GM19395 (cell line): ENCODE measurements around the gene PRIMPOL.

Experiments used
- ATAC-seq: cut with Tn5 transposase; IDR thresholded peaks from one replicate; pipeline ENCODE4 v1.9.1; 2021; ENCODE audit warnings: mild to moderate bottlenecking, moderate library complexity; ENCODE audit not compliant: unreplicated experiment

The PRIMPOL gene

DNA sequence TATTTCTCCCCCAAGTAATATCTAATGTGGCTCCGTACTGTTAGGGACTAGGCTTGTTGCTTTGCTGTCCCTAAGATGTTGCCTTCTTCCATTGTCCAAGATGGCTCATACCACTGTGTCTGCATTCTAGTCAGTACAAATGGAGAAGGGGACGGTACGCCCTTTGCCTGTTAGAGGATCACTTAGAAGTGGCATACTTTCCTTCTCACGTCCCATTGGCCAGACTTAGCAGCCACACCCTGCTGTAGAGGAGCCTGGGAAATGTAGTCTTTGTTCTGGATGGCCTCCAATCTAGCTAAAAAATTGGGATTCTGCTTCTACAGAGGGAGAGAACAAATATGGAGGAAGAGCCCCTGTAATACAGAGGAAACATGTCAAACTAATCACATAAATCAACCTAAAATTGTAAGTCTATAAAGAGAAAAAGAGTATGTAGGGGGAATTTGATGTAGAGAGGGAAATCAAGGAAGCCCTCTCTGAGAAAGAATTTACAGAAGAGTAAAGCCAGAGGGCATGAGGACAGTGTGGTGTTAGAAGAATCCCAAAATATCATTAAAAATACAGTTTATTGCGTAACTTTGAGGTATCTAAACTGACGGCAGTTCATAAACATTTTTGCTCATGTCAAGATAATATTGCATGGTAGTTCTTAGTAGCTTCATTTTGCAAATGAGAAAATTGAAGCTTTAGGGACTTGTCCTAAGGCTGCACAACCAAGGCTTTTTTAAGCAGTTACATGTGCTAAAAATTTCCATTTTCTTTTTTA lies 15.1 kb downstream of the PRIMPOL start:
- no peak for ATAC-seq

- ATAC-seq: no peak
These were observed 17.1 kb downstream of the PRIMPOL start for GRCh38 chr4:184666670-184667069.

GRCh38 chr4:184668096-184668495 lies 18.6 kb downstream of the PRIMPOL start:
- ATAC-seq: no peak

- no peak for ATAC-seq
These were observed 19.1 kb downstream of the PRIMPOL start for GRCh38 chr4:184668511-184669114.

GRCh38 chr4:184669251-184669650 lies 19.7 kb downstream of the PRIMPOL start:
- no peak for ATAC-seq

DNA sequence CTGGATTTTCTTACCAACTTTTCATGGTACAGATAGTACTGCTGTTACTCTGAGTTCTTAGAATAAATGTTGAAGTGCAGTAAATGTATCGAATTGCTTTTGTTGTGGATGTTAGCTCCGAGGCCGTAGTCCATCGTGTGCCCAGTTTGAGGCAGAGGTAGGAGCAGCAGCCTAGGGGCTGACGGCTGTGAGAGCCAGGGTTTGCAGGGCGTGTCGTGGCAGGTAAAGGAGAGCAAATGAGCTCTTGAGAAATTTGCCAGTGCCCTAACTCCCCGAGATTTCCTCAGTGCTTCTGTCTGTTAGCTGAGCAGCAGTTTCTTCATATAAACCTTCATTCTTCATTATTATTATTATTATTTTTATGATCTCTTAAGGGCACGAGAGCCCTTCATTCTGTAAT lies 21.6 kb downstream of the PRIMPOL start:
- no peak for ATAC-seq

DNA sequence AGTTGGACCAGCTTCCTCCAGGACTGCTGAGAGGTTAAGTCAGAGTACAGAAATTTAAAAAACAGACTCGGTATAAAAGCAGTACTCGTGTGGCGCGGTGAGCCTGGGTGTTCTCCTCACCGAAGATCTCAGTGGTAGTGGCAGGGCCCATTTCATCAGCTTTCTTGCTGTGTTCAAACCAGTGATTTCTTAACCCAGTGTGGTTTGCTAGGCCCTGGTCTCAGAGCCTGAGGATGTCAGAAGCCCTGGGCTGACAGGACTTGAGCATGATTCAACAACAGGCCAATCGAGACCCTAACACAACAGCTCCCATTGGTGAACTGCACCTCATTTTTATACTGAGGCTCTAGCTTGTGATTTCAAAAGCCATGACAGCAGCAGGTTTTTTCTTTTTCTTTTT lies 23.2 kb downstream of the PRIMPOL start:
- ATAC-seq: no peak

- ATAC-seq: no peak
These were observed 24.5 kb downstream of the PRIMPOL start for GRCh38 chr4:184674011-184674410.

- ATAC-seq: no peak
These were observed 25.5 kb downstream of the PRIMPOL start for GRCh38 chr4:184675018-184675417.

DNA sequence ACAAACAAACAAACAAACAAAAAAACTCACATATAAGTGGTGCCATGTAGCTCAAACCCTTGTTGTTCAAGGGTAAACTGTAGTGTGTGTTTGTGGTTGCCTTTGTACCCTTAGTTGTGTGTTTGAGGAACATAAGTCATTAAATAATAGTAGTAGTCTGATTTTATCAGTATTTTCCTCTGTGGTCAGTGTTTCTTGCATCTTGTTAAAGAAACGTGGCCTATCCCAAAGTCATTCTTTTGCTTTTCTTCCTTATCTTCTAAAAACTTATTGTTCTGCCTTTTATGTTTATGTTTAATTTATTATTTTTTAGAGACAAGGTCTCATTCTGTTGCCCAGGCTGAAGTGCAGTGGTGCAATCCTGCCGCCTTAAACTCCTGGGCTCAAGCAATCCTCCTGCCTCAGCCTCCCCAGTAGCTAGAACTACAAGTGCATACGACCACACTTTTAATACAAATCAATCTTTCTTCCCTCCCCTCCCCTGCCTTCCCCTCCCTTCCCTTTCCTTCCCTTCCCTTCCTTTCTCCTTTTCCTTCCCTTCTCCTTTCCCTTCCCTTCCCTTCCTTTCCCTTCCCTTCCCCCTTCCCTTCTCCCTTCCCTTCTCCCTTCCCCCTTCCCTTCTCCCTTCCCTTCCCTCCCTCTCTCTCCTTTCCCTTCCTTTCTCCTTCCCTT lies 26.4 kb downstream of the PRIMPOL start:
- no peak for ATAC-seq

- no peak for ATAC-seq
These were observed 31.2 kb downstream of the PRIMPOL start for GRCh38 chr4:184680698-184681097.

GRCh38 chr4:184681916-184682315 lies 32.4 kb downstream of the PRIMPOL start:
- no peak for ATAC-seq

DNA sequence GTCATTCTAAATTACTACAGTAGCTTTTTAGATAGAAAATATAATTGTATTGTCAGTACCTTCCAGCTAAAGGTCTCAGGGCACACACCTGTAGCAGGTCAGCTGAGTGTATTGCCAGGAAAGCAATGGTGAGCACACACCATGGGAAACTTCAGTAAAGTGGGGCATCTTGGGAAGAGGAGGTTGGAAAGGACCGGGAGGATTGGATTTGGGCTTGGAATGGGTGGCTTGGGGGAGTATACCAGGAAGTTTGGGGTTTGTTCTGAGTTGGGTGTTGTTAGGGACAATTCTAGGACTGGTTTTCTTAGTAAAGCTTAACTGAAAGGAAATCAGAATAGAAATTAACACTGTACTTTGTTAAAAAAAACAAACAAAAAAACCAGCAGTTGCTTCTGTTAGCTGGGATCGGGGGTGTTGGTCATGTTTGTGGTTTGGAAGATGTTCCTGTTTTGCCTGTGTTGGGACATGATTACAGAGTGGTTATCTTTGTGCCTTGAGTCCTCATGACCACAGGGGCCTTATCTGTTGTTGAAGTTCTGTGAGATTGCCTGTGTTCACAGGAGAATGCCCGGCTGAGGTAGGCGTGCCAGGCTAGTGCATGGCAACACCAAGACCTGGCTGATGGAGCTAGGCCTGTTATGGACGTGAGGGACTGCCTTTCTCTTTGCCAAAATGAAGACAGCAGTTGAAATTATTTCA lies 35.1 kb downstream of the PRIMPOL start:
- no peak for ATAC-seq

GRCh38 chr4:184688005-184688404 lies 38.5 kb downstream of the PRIMPOL start:
- no peak for ATAC-seq

- no peak for ATAC-seq
These were observed 38.9 kb downstream of the PRIMPOL start for GRCh38 chr4:184688447-184688846.

- ATAC-seq: no peak
These were observed 40.1 kb downstream of the PRIMPOL start for GRCh38 chr4:184689681-184690080.

GRCh38 chr4:184693056-184693455 lies 43.5 kb downstream of the PRIMPOL start:
- no peak for ATAC-seq

DNA sequence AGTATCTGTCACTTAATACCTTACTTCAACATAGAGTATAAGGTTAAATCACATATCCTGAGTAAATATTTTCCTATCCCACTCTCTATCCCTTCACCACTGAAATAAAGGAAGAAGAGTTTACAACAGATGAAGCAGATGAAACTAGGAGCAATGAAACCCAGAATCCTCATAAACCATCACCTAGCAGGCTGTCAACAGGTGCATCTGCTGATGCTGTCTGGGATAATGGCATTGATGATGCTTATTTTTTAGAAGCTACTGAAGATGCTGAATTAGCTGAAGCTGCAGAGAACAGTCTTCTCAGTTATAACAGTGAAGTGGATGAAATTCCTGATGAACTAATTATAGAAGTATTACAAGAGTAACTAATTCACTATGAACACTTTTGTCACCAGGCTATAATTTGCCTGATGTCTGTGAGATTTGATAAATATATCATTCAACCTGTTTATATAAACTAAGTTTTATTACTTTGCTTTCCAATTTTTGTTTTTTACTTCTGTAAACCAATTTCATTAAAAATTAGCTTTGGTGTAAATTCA lies 44.9 kb downstream of the PRIMPOL start:
- no peak for ATAC-seq

- no peak for ATAC-seq
These were observed 45.8 kb downstream of the PRIMPOL start for GRCh38 chr4:184695178-184695896.

GRCh38 chr4:184697956-184698355 lies 48.4 kb downstream of the PRIMPOL start:
- ATAC-seq: no peak

DNA sequence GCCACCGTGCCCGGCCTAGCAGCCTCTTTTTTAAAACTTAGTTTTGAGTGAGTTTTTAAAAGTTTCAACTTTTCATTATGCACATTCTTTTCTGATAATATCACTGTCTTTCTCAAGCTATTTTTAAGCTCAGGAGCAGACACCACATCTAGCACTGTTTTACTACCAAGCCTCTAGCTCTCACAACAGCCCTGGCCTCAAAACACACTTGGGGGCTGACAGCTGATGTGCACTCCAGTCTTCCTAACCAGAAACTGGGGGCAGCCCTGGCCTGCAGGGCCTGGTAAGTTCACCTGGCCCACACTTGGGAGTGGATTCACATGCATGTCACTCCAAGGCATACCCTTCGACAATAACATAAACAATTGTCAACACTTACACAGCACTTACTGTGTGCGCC lies 50.4 kb downstream of the PRIMPOL start:
- ATAC-seq: no peak
